HepG2 (cell line): ENCODE data around the gene NCKAP1. TPM values are rescaled to one million over a fixed set of nuclear protein-coding genes. Genes with fewer than 3 reads are reported as not detected.
A peak's percentile ranks its signal among the peaks of the same experiment; 100 is the strongest.

Experiments
- DNMT1 ChIP-seq: sonication (generic); formaldehyde crosslinking; IDR thresholded peaks from 2 replicates; pipeline ENCODE4 v1.5.1; 2020; ENCODE audit warnings: mild to moderate bottlenecking, missing genetic modification reagents
- JARID2 ChIP-seq: sonication (generic); formaldehyde crosslinking; IDR thresholded peaks from 2 replicates; pipeline ENCODE4 v1.8.1; 2023; ENCODE audit warnings: missing genetic modification reagents, inconsistent platforms; ENCODE audit not compliant: insufficient replicate concordance
- KAT7 ChIP-seq: IDR thresholded peaks from 2 replicates; pipeline ENCODE4 v1.6.1; 2018; ENCODE audit warnings: borderline replicate concordance, missing compliant biosample characterization
- KAT8 ChIP-seq: IDR thresholded peaks from 2 replicates; pipeline ENCODE4 v1.6.1; 2016; ENCODE audit warnings: missing genetic modification reagents, missing compliant biosample characterization
- KDM5B ChIP-seq: sonication (generic); formaldehyde crosslinking; IDR thresholded peaks from 2 replicates; pipeline ENCODE4 v1.4.0; 2020; ENCODE audit warnings: missing genetic modification reagents, mild to moderate bottlenecking, borderline replicate concordance
- MAFK ChIP-seq, 2 experiments: IDR thresholded peaks in 1 of 2; conservative IDR thresholded peaks in 1 of 2; 2 replicates each; pipeline ENCODE4 v1.6.1; 2011; ENCODE audit warnings: improper control_type of control experiment in 2 of 2, low read length in 2 of 2
- MEIS1 ChIP-seq: sonication (generic); formaldehyde crosslinking; IDR thresholded peaks from 2 replicates; pipeline ENCODE4 v1.9.0; 2021; ENCODE audit warnings: mild to moderate bottlenecking, missing genetic modification reagents, moderate library complexity, borderline replicate concordance
- NONO ChIP-seq, 2 experiments: fragments of 450-650 bp in 1 of 2; sonication (generic) in 1 of 2; formaldehyde crosslinking in 1 of 2; IDR thresholded peaks in 1 of 2; conservative IDR thresholded peaks in 1 of 2; 2 replicates each; pipeline versions ENCODE4 v1.6.1 to v1.8.0; 2017 to 2022; ENCODE audit warnings: mild to moderate bottlenecking in 1 of 2, missing genetic modification reagents in 1 of 2, moderate library complexity in 1 of 2
- SALL2 ChIP-seq: sonication (generic); formaldehyde crosslinking; IDR thresholded peaks from 2 replicates; pipeline ENCODE4 v1.8.1; 2023; ENCODE audit warnings: mild to moderate bottlenecking, missing genetic modification reagents, inconsistent platforms
- SOX5 ChIP-seq: IDR thresholded peaks from 2 replicates; pipeline ENCODE4 v1.6.1; 2016; ENCODE audit warnings: borderline replicate concordance
- TCF7L2 ChIP-seq: IDR thresholded peaks from 2 replicates; pipeline ENCODE4 v1.6.1; 2011; ENCODE audit warnings: mild to moderate bottlenecking, low read depth, low read length, moderate library complexity
- WIZ ChIP-seq: sonication (generic); formaldehyde crosslinking; IDR thresholded peaks from 2 replicates; pipeline ENCODE4 v1.5.1; 2020; ENCODE audit warnings: mild to moderate bottlenecking, missing genetic modification reagents
- ZC3H13 ChIP-seq: sonication (generic); formaldehyde crosslinking; IDR thresholded peaks from 2 replicates; pipeline ENCODE4 v1.8.1; 2023; ENCODE audit warnings: mild to moderate bottlenecking, missing genetic modification reagents, moderate library complexity
- ZFX ChIP-seq: sonication (generic); formaldehyde crosslinking; IDR thresholded peaks from 2 replicates; pipeline ENCODE4 v1.4.0; 2020; ENCODE audit warnings: mild to moderate bottlenecking, low read depth, missing genetic modification reagents, moderate library complexity
- ZNF138 ChIP-seq: sonication (generic); formaldehyde crosslinking; IDR thresholded peaks from 2 replicates; pipeline ENCODE4 v1.5.0; 2020; ENCODE audit warnings: mild to moderate bottlenecking, low read depth, missing genetic modification reagents
- ZNF354B ChIP-seq: sonication (generic); formaldehyde crosslinking; IDR thresholded peaks from 2 replicates; pipeline ENCODE4 v1.8.0; 2022; ENCODE audit warnings: mild to moderate bottlenecking, missing genetic modification reagents
- polyA plus RNA-seq, 8 experiments: library from polyadenylated mRNA; depleted of rRNA in 3 of 8; stranded (reverse) in 7 of 8; unstranded in 1 of 8; fragments of >200 nt; fragmentation: Illumina TruSeq in 4 of 8; extraction: Trizol in 4 of 8; gene quantifications; 2 replicates each; pipeline versions ENCODE4 v1.2.1 to v1.2.3, GENCODE V29; 2011 to 2016; ENCODE audit warnings: low read depth in 4 of 8, missing spikeins in 1 of 8, mixed read lengths in 1 of 8; ENCODE audit not compliant: insufficient read depth in 1 of 8
- total RNA-seq, 5 experiments: library from RNA; depleted of rRNA; stranded (reverse); fragments of >200 nt; fragmentation: Illumina TruSeq; extraction: Trizol; gene quantifications; 2 replicates each; pipeline ENCODE4 v1.2.3, GENCODE V29; 2016; ENCODE audit warnings: low read depth in 1 of 5
- TF ChIP-seq, protein P1 (sequence below): sonication (generic); formaldehyde crosslinking; IDR thresholded peaks from one replicate; pipeline ENCODE4 v1.5.1; 2020; ENCODE audit warnings: mild to moderate bottlenecking, missing genetic modification reagents; ENCODE audit errors: not compliant biosample characterization
- TF ChIP-seq, protein P2 (sequence below): sonication (generic); formaldehyde crosslinking; IDR thresholded peaks from 2 replicates; pipeline ENCODE4 v1.4.0; 2020; ENCODE audit warnings: missing genetic modification reagents

The NCKAP1 gene
- total and polyA plus RNA-seq, 2 of the 13 experiments (the other 11 are each of a cell fraction or from before 2014, with no cell fraction given) = 72.1 to 96.3 TPM

DNA sequence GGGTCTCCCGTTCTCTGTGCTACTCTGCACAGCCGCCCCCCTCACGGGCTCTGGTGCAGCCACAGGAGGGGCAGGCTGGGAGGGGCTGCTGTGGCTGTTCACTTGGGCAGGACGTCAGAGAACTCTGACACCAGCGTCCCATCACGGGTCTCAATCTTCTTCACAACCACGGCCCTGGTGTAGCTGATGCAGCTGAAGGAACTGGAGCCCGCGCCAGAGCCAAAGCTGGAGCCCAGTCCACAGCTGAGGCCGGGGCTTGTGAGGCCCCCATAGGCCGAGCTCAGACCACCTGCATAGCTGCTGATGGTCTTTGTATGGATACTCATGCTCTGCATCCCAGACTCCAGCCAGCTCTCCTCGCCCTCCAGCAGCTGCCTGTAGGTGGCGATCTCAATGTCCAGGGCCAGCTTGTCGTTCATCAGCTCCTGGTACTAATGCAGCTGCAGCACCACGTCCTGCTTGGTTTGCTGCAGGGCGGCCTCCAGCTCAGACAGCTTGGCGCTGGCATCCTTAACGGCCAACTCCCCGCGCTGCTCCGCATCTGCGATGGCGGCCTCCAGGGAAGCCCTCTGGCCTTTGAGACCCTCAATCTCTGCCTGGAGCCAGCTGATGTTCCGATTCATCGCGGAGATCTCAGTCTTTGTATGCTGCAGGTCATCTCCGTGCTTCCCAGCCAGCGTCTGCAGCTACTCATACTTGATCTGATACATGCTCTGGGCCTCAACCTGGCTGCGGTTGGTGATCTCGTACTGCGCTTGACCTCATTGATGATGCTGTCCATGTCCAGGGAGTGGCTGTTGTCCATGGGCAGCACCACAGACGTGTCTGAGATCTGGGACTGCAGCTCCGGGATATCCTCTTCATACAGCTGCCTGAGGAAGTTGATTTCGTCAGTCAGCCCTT is 32.9 kb upstream of the NCKAP1 start (continued):
- TF ChIP-seq ZC3H13 (0 out of 2 replicates have a peak, but pooled peaks have one; percentile 49), MAFK (conservative IDR thresholded peaks at IDR 0.05 in 1 of 2, IDR thresholded peaks at IDR 0.05 in 1 of 2; ENCODE audit: low read length in 2 of 2) (no peak), SOX5 (CRISPR knock-in tag) (0 out of 2 replicates have a peak, but pooled peaks have one; percentile 18), KDM5B (CRISPR knock-in tag) (peak; percentile 77; the same call in 1 of the 2 replicates), DNMT1 (no peak), ZNF354B (CRISPR knock-in tag) (no peak), ZNF138 (CRISPR knock-in tag) (no peak), TCF7L2 (no peak), KAT7 (CRISPR knock-in tag) (no peak), NONO (IDR thresholded peaks at IDR 0.05) (no peak), NONO (CRISPR knock-in tag; conservative IDR thresholded peaks at IDR 0.05) (0 out of 2 replicates have a peak, but pooled peaks have one; percentile 39), SALL2 (0 out of 2 replicates have a peak, but pooled peaks have one; percentile 10), KAT8 (CRISPR knock-in tag) (peak; percentile 38; the same call in 1 of the 2 replicates), MEIS1 (CRISPR knock-in tag) (no peak), WIZ (CRISPR knock-in tag) (no peak), ZFX (peak; percentile 30; the same call in 1 of the 2 replicates), JARID2 (no peak)
- TF ChIP-seq, protein P1, sequence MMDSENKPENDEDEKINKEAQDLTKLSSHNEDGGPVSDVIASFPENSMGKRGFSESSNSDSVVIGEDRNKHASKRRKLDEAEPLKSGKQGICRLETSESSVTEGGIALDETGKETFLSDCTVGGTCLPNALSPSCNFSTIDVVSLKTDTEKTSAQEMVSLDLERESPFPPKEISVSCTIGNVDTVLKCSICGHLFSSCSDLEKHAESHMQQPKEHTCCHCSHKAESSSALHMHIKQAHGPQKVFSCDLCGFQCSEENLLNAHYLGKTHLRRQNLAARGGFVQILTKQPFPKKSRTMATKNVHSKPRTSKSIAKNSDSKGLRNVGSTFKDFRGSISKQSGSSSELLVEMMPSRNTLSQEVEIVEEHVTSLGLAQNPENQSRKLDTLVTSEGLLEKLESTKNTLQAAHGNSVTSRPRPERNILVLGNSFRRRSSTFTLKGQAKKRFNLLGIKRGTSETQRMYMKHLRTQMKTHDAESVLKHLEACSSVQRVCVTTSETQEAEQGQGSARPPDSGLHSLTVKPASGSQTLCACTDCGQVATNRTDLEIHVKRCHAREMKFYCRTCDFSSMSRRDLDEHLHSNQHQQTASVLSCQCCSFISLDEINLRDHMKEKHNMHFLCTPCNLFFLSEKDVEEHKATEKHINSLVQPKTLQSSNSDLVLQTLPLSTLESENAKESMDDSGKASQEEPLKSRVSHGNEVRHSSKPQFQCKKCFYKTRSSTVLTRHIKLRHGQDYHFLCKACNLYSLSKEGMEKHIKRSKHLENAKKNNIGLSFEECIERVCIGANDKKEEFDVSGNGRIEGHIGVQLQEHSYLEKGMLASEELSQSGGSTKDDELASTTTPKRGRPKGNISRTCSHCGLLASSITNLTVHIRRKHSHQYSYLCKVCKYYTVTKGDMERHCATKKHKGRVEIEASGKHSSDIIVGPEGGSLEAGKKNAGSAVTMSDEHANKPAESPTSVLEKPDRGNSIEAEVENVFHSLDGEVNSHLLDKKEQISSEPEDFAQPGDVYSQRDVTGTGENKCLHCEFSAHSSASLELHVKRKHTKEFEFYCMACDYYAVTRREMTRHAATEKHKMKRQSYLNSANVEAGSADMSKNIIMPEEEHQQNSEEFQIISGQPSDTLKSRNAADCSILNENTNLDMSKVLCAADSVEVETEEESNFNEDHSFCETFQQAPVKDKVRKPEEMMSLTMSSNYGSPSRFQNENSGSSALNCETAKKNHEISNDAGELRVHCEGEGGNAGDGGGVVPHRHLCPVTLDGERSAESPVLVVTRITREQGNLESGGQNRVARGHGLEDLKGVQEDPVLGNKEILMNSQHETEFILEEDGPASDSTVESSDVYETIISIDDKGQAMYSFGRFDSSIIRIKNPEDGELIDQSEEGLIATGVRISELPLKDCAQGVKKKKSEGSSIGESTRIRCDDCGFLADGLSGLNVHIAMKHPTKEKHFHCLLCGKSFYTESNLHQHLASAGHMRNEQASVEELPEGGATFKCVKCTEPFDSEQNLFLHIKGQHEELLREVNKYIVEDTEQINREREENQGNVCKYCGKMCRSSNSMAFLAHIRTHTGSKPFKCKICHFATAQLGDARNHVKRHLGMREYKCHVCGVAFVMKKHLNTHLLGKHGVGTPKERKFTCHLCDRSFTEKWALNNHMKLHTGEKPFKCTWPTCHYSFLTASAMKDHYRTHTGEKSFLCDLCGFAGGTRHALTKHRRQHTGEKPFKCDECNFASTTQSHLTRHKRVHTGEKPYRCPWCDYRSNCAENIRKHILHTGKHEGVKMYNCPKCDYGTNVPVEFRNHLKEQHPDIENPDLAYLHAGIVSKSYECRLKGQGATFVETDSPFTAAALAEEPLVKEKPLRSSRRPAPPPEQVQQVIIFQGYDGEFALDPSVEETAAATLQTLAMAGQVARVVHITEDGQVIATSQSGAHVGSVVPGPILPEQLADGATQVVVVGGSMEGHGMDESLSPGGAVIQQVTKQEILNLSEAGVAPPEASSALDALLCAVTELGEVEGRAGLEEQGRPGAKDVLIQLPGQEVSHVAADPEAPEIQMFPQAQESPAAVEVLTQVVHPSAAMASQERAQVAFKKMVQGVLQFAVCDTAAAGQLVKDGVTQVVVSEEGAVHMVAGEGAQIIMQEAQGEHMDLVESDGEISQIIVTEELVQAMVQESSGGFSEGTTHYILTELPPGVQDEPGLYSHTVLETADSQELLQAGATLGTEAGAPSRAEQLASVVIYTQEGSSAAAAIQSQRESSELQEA (CRISPR knock-in tag) = peak; percentile 59
- TF ChIP-seq, protein P2, sequence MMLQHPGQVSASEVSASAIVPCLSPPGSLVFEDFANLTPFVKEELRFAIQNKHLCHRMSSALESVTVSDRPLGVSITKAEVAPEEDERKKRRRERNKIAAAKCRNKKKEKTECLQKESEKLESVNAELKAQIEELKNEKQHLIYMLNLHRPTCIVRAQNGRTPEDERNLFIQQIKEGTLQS = 0 out of 2 replicates have a peak, but pooled peaks have one; percentile 10
